Measurements from ENCODE around the gene CYP2S1. TPM values are rescaled to one million over a fixed set of nuclear protein-coding genes. Genes with fewer than 3 reads are reported as not detected.
"Not testable (repeated sequence)": the region's sequence is repeated elsewhere in the genome, so short reads cannot be mapped to it uniquely, and the experiment has no call there.

Gene CYP2S1
- total RNA-seq, 4 donors from 2014 or later, result 4.2 to 30.7 (median 14.9) TPM

DNA sequence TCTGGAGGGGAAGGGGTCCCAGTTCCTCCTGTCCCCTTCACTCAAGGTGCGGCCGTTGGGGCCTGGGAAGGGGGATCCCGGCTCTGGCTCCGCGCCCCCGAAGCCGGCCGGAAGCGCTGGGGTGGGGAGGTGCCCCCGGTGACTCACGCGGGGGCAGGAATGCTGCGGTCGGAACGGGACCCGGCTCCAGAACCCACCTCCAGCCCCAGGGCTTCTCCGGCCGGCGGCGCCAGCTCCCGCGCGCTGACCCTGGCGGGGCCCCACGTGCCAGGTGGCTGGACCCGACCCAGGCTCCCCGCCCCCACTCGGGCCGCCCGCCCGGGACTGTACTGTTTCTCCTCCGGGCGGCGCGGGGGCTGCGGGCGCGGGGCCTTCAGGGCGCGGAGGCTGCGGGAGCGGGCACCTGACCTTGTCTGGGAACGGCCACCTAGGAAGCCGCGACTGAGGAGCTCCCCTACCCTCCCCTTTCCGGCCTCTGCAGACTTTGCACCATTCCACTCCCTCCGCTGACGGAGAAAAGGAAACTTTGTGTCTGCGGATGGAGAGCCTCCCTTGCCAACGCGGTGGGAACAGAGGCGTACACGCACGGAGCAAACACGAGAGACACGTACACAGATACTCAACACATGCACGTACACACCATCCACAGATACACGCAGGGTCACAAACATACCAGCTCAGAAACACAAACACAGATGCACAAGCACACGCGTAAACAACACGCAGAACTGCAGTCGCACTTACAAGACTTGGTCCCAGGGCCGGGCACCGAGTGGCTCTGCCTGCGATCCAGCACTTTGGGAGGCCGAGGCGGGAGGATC is 33.2 kb downstream of the CYP2S1 start:
- 12% methylated on average over 39 of the region's 67 CpGs; no CpG with 5 or more reads in 1 of the 2 donors for WGBS, 2 donors (ENCODE audit: low coverage in 1 of 2)
- peak overlapping the region; percentile 85 to 92 (median 88) for H3K27ac ChIP-seq
- peaks cover 3 to 25% (median 20%) of the 10 kb centered on the region in 4 donors for H3K4me1 ChIP-seq
- intact Hi-C loops (cut with DNase I; ENCODE audit: low total_unique reads), result no loop called here
- peak overlapping the region; percentile 22 to 57 (median 48) for H3K4me3 ChIP-seq
- peak; percentile 77 for DNase-seq
- H3K27me3 ChIP-seq, result peaks cover 3% of the 10 kb centered on the region
- TF ChIP-seq POLR2A (IDR thresholded peaks at IDR 0.05) (peak; percentile 57), POLR2AphosphoS5 (IDR thresholded peaks at IDR 0.05) (peak; percentile 19 to 43 (median 33)), EP300 (IDR thresholded peaks at IDR 0.05; ENCODE audit: low read depth) (no peak)
- TF ChIP-seq, protein P1, sequence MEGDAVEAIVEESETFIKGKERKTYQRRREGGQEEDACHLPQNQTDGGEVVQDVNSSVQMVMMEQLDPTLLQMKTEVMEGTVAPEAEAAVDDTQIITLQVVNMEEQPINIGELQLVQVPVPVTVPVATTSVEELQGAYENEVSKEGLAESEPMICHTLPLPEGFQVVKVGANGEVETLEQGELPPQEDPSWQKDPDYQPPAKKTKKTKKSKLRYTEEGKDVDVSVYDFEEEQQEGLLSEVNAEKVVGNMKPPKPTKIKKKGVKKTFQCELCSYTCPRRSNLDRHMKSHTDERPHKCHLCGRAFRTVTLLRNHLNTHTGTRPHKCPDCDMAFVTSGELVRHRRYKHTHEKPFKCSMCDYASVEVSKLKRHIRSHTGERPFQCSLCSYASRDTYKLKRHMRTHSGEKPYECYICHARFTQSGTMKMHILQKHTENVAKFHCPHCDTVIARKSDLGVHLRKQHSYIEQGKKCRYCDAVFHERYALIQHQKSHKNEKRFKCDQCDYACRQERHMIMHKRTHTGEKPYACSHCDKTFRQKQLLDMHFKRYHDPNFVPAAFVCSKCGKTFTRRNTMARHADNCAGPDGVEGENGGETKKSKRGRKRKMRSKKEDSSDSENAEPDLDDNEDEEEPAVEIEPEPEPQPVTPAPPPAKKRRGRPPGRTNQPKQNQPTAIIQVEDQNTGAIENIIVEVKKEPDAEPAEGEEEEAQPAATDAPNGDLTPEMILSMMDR (IDR thresholded peaks at IDR 0.05), result peak in 3 of 5 experiments; percentile 13 to 40 (median 15)
- no peaks in the 10 kb centered on the region for H3K9me3 ChIP-seq
- in situ Hi-C loops (cut with MboI; ENCODE audit: low pct_ligation_motif_present in 1 of 4, low pct_unique_long_range_greater_than_20kb in 1 of 4, low sequenced_read_pairs in 3 of 4), result no loop called here
- H3K36me3 ChIP-seq, result no peaks in the 10 kb centered on the region

DNA sequence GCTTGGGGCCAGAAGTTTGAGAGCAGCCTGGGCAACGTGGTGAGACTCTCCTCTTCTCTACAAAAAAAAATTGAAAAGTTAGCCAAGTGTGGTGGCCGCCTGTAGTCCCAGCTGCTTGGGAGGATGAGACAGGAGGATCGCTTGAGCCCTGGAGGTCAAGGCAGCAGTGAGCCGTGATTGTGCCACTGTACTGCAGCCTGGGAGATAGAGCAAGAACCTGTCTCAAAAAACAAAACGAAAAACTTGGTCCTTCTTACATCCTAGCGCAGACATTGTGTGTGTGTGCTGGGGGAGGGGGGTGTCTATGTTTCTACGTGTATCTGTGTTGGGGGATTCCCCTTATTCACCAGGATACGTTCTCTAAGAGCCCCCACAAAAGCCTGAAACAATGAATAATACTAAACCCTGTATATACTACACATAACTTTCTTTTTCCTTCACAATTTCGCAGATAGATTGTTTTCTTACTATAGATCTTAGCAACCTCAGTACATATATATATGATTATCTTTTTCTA is 33.9 kb downstream of the CYP2S1 start:
- TF ChIP-seq POLR2AphosphoS5 (IDR thresholded peaks at IDR 0.05) (no peak), EP300 (IDR thresholded peaks at IDR 0.05; ENCODE audit: low read depth) (no peak), POLR2A (IDR thresholded peaks at IDR 0.05) (no peak)
- TF ChIP-seq, protein P1 (IDR thresholded peaks at IDR 0.05), result no peak
- no peaks in the 10 kb centered on the region for H3K36me3 ChIP-seq
- DNase-seq, result no peak
- H3K9me3 ChIP-seq, result no peaks in the 10 kb centered on the region
- intact Hi-C loops (cut with DNase I; ENCODE audit: low total_unique reads) (no loop called here), in situ Hi-C loops (cut with MboI; ENCODE audit: low pct_ligation_motif_present in 1 of 4, low pct_unique_long_range_greater_than_20kb in 1 of 4, low sequenced_read_pairs in 3 of 4) (no loop called here)
- peak overlapping the region; percentile 85 to 92 (median 88) for H3K27ac ChIP-seq
- H3K4me3 ChIP-seq, result peak overlapping the region; percentile 22 to 57 (median 48)
- 42 to 50% methylated on average over 7 to 9 of the region's 9 CpGs for WGBS, 2 donors (ENCODE audit: low coverage in 1 of 2)
- no peaks in the 10 kb centered on the region for H3K27me3 ChIP-seq
- peaks cover 3 to 25% (median 15%) of the 10 kb centered on the region in 4 donors for H3K4me1 ChIP-seq

DNA sequence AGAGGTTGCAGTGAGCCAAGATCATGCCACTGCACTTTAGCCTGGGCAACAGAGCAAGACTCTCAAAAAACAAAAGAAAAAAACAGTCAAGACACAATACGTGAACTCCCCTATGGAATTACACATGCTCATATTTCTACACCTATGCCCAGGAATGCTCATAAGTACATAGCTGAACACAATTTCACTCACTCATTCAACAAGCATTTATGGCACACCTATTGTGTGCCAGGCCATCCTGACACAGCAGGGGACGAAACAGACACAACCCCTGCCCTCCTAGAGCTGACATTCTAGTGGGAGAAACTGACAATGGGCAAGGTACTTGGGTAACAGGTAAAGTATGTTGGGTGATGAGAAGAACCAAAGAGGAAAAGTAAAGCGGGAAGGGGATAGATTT is 35.5 kb downstream of the CYP2S1 start:
- DNase-seq, result no peak
- TF ChIP-seq POLR2AphosphoS5 (IDR thresholded peaks at IDR 0.05) (no peak), POLR2A (IDR thresholded peaks at IDR 0.05) (no peak), EP300 (IDR thresholded peaks at IDR 0.05; ENCODE audit: low read depth) (no peak)
- TF ChIP-seq, protein P1 (IDR thresholded peaks at IDR 0.05), result no peak
- Histone ChIP-seq H3K4me3 (no peak overlapping the region), H3K36me3 (no peaks in the 10 kb centered on the region), H3K4me1 (peaks cover 3 to 24% (median 15%) of the 10 kb centered on the region in 4 donors), H3K27me3 (no peaks in the 10 kb centered on the region), H3K27ac (no peak overlapping the region), H3K9me3 (no peaks in the 10 kb centered on the region)
- WGBS, 2 donors (ENCODE audit: low coverage in 1 of 2), result 81 to 100% methylated on average over 1 to 3 of the region's 3 CpGs
- in situ Hi-C loops (cut with MboI; ENCODE audit: low pct_ligation_motif_present in 1 of 4, low pct_unique_long_range_greater_than_20kb in 1 of 4, low sequenced_read_pairs in 3 of 4), result no loop called here
- intact Hi-C loops (cut with DNase I; ENCODE audit: low total_unique reads), result no loop called here

DNA sequence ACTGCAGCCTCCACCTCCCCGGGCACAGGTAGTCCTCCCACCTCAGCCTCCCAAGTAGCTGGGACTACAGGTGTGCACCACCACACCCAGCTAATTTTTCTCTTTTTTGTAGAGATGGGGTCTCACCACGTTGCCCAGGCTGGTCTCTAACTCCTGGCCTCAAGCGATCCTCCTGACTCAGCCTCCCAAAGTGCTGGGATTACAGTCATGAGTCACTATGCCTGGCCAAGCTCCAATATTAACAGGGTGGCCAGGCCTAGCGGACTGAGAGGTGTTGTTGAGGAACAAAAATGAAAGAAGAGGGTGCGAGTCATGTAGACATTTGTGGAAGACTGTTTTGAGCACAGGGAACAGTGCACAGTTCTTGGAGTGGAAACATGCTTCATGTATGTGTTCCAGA is 36.3 kb downstream of the CYP2S1 start:
- H3K27me3 ChIP-seq; H3K36me3 ChIP-seq; intact Hi-C loops (cut with DNase I; ENCODE audit: low total_unique reads); H3K27ac ChIP-seq; in situ Hi-C loops (cut with MboI; ENCODE audit: low pct_ligation_motif_present in 1 of 4, low pct_unique_long_range_greater_than_20kb in 1 of 4, low sequenced_read_pairs in 3 of 4); DNase-seq; H3K9me3 ChIP-seq; H3K4me3 ChIP-seq: not testable (repeated sequence)
- 82 to 88% methylated on average over 5 of the region's 5 CpGs for WGBS, 2 donors (ENCODE audit: low coverage in 1 of 2)
- H3K4me1 ChIP-seq, result peaks cover 3 to 18% (median 13%) of the 10 kb centered on the region in 4 donors
